Brain pericyte (primary cell): ENCODE measurements around the gene GPBAR1.

Experiments used
- DNase-seq: peaks from one replicate; pipeline ENCODE4 v3.0.0-alpha.2; 2012; ENCODE audit warnings: low read depth, low spot score

GPBAR1 gene

GRCh38 chr2:218286570-218287459, 26.0 kb downstream of the GPBAR1 start:
- DNase-seq: peak; percentile 41

GRCh38 chr2:218289639-218290315, 29.0 kb downstream of the GPBAR1 start:
- no peak for DNase-seq

- no peak for DNase-seq
Observed at GRCh38 chr2:218290316-218291261, 29.8 kb downstream of the GPBAR1 start.

GRCh38 chr2:218291318-218292047, 30.7 kb downstream of the GPBAR1 start:
- DNase-seq: no peak

GRCh38 chr2:218292048-218293014, 31.5 kb downstream of the GPBAR1 start, which contains the start of gene TMBIM1:
TSS of gene TMBIM1 (minus strand) at chr2:218292503. CDS start at chr2:218282141, 10,362 bp downstream.
- no peak for DNase-seq

GRCh38 chr2:218293715-218294429, 33.1 kb downstream of the GPBAR1 start:
- no peak for DNase-seq

GRCh38 chr2:218294430-218295022, 33.7 kb downstream of the GPBAR1 start:
- no peak for DNase-seq

GRCh38 chr2:218295029-218295428, 34.2 kb downstream of the GPBAR1 start:
- no peak for DNase-seq

- DNase-seq: no peak
Observed at GRCh38 chr2:218296200-218296599, 35.4 kb downstream of the GPBAR1 start.

- no peak for DNase-seq
Observed at GRCh38 chr2:218296847-218297246, 36.0 kb downstream of the GPBAR1 start.

GRCh38 chr2:218298314-218298875, 37.6 kb downstream of the GPBAR1 start:
- no peak for DNase-seq

GRCh38 chr2:218300141-218300540, 39.3 kb downstream of the GPBAR1 start:
- no peak for DNase-seq

GRCh38 chr2:218301176-218301819, 40.5 kb downstream of the GPBAR1 start:
- no peak for DNase-seq

- DNase-seq: no peak
Observed at GRCh38 chr2:218305383-218305782, 44.6 kb downstream of the GPBAR1 start.

- no peak for DNase-seq
Observed at GRCh38 chr2:218306184-218306920, 45.5 kb downstream of the GPBAR1 start.

- DNase-seq: no peak
Observed at GRCh38 chr2:218307415-218308090, 46.7 kb downstream of the GPBAR1 start.
